Loucy (cell line): ENCODE measurements around the gene ARIH1.
"Not testable (repeated sequence)": the region's sequence is repeated elsewhere in the genome, so short reads cannot be mapped to it uniquely, and the experiment has no call there.

Experiments used
- EZH2phosphoT487 ChIP-seq: fragments of 200-600 bp; IDR thresholded peaks from 2 replicates; pipeline ENCODE4 v1.6.1; 2018; ENCODE audit warnings: antibody characterized with exemption, mild to moderate bottlenecking, moderate library complexity, borderline replicate concordance
- TF ChIP-seq, protein P1 (sequence below): fragments of 200-600 bp; sonication (generic); conservative IDR thresholded peaks from 2 replicates; pipeline ENCODE4 v1.5.1; 2014; ENCODE audit warnings: mild to moderate bottlenecking, antibody characterized with exemption, low read length

DNA sequence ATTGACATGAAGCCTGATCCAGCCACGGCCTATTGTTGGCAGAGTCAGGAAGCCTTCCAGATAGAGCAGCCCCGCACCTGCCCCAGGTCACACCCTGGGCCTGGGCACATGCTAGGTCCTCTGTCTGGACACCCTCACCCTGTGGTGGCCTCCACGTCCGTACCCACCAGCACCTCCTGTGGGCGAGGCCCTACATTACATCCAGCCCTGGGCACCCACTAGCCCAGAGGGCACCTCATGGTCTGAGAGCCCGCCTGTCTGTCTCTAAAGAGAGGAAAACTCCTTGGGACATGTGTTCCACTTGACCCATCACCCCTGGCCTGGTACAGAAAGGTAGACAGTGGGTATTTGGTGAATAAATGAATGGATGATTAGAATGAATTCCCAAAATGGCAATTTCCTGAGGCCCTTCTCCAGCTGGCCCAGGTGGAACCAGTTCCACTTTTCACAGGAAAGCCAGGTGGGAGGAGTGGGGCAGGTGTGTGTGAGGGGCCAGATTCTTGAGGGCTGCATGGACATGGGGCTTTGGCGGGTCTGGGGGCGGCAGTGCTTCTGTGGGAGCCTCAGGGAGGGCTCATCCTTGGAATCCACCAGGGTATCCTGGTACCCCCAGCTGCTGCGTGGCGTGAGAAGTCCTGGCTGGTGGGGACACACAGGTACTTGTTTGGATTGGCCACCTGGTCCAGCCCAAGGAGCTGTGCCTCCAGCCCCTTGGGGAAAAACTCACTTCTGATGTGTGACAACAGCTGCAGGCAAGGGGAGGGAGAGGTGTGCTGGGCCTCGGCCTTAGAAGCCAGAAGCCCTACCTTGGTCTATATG lies 154.3 kb downstream of the ARIH1 start:
- TF ChIP-seq, protein P1, sequence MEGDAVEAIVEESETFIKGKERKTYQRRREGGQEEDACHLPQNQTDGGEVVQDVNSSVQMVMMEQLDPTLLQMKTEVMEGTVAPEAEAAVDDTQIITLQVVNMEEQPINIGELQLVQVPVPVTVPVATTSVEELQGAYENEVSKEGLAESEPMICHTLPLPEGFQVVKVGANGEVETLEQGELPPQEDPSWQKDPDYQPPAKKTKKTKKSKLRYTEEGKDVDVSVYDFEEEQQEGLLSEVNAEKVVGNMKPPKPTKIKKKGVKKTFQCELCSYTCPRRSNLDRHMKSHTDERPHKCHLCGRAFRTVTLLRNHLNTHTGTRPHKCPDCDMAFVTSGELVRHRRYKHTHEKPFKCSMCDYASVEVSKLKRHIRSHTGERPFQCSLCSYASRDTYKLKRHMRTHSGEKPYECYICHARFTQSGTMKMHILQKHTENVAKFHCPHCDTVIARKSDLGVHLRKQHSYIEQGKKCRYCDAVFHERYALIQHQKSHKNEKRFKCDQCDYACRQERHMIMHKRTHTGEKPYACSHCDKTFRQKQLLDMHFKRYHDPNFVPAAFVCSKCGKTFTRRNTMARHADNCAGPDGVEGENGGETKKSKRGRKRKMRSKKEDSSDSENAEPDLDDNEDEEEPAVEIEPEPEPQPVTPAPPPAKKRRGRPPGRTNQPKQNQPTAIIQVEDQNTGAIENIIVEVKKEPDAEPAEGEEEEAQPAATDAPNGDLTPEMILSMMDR = peak; percentile 34
- TF ChIP-seq EZH2phosphoT487 = not testable (repeated sequence)
